GM23338 (cell line): Measurements from ENCODE around the gene ITPR3. TPM values are rescaled to one million over a fixed set of nuclear protein-coding genes. Genes with fewer than 3 reads are reported as not detected.

ENCODE experiments used
- ATAC-seq: fragments of 200-7000 bp; cut with Tn5 transposase; 3 replicates; pipeline ENCODE4 v1.9.1; 2020
- DNase-seq: peaks from one replicate; pipeline ENCODE4 v3.0.0-alpha.2; 2015; ENCODE audit warnings: low spot score
- H2AFZ ChIP-seq: fragments of 200-600 bp; sonication (generic); 2 replicates; pipeline ENCODE4 v1.8.0; 2016; ENCODE audit warnings: antibody characterized with exemption, mild to moderate bottlenecking, moderate library complexity
- H3F3A ChIP-seq: fragments of 200-600 bp; sonication (generic); replicated peaks from 2 replicates; pipeline ENCODE4 v1.8.0; 2017; ENCODE audit warnings: antibody characterized with exemption, mixed run types, low read depth
- H3K27ac ChIP-seq: fragments of 200-600 bp; sonication (generic); 2 replicates; pipeline ENCODE4 v1.6.1; 2016; ENCODE audit warnings: low read depth
- H3K27me3 ChIP-seq: fragments of 200-600 bp; sonication (generic); 2 replicates; pipeline ENCODE4 v1.8.0; 2016; ENCODE audit warnings: mild to moderate bottlenecking, mixed run types, moderate library complexity; ENCODE audit not compliant: insufficient read depth
- H3K36me3 ChIP-seq: fragments of 200-600 bp; sonication (generic); 2 replicates; pipeline ENCODE4 v1.8.0; 2016; ENCODE audit warnings: mild to moderate bottlenecking; ENCODE audit not compliant: insufficient read depth
- H3K4me1 ChIP-seq: fragments of 200-600 bp; sonication (generic); 2 replicates; pipeline ENCODE4 v1.8.0; 2016; ENCODE audit warnings: mild to moderate bottlenecking, moderate library complexity; ENCODE audit not compliant: insufficient read depth
- H3K4me2 ChIP-seq: fragments of 200-600 bp; sonication (generic); 2 replicates; pipeline ENCODE4 v1.7.1; 2017; ENCODE audit warnings: mixed run types
- H3K4me3 ChIP-seq: fragments of 200-600 bp; sonication (generic); 2 replicates; pipeline ENCODE4 v1.6.1; 2016; ENCODE audit warnings: mixed run types
- H3K79me2 ChIP-seq: fragments of 200-600 bp; sonication (generic); replicated peaks from 2 replicates; pipeline ENCODE4 v1.8.0; 2017; ENCODE audit warnings: mild to moderate bottlenecking; ENCODE audit not compliant: insufficient read depth
- H3K9me2 ChIP-seq: fragments of 200-600 bp; sonication (generic); 2 replicates; pipeline ENCODE4 v1.8.0; 2017; ENCODE audit not compliant: insufficient read depth
- H4K20me1 ChIP-seq: fragments of 200-600 bp; sonication (generic); replicated peaks from 2 replicates; pipeline ENCODE4 v1.8.0; 2017; ENCODE audit warnings: mild to moderate bottlenecking; ENCODE audit not compliant: insufficient read depth
- H3K27ac Mint-ChIP-seq: 2 replicates; pipeline ENCODE4 v1.8.0; 2020; ENCODE audit warnings: inconsistent platforms, mild to moderate bottlenecking, moderate library complexity, mixed read lengths
- H3K27me3 Mint-ChIP-seq: 3 replicates; pipeline ENCODE4 v1.8.0; 2022; ENCODE audit warnings: low read depth, mild to moderate bottlenecking, moderate library complexity, mixed read lengths, inconsistent platforms; ENCODE audit not compliant: insufficient read depth, poor library complexity
- H3K36me3 Mint-ChIP-seq: 3 replicates; pipeline ENCODE4 v1.8.0; 2021; ENCODE audit warnings: low read depth, mild to moderate bottlenecking, inconsistent platforms, moderate library complexity, mixed read lengths
- H3K4me1 Mint-ChIP-seq: 3 replicates; pipeline ENCODE4 v1.8.0; 2020; ENCODE audit warnings: mild to moderate bottlenecking, inconsistent platforms, mixed read lengths
- H3K4me3 Mint-ChIP-seq: 3 replicates; pipeline ENCODE4 v1.8.0; 2021; ENCODE audit warnings: moderate library complexity, mild to moderate bottlenecking, inconsistent platforms, mixed read lengths
- H3K9me3 Mint-ChIP-seq: 3 replicates; pipeline ENCODE4 v1.8.0; 2020; ENCODE audit warnings: moderate library complexity, mild to moderate bottlenecking, inconsistent platforms, mixed read lengths
- CREB1 ChIP-seq: fragments of 250-450 bp; sonication (Bioruptor Pico); IDR thresholded peaks from 2 replicates; pipeline ENCODE4 v1.5.0; 2020; ENCODE audit warnings: low read depth, mild to moderate bottlenecking, moderate library complexity
- EZH2phosphoT487 ChIP-seq: fragments of 200-600 bp; sonication (generic); IDR thresholded peaks from one replicate; pipeline ENCODE4 v1.8.1; 2018; ENCODE audit warnings: antibody characterized with exemption; ENCODE audit not compliant: unreplicated experiment
- ZNF114 ChIP-seq: fragments of 250-450 bp; sonication (Bioruptor Pico); IDR thresholded peaks from 2 replicates; pipeline ENCODE4 v1.5.0; 2020; ENCODE audit warnings: mild to moderate bottlenecking, moderate library complexity
- ZNF331 ChIP-seq: fragments of 250-450 bp; sonication (Bioruptor Pico); IDR thresholded peaks from 2 replicates; pipeline ENCODE4 v1.5.0; 2020; ENCODE audit warnings: low read depth, mild to moderate bottlenecking, moderate library complexity
- polyA plus RNA-seq: library from polyadenylated mRNA; unstranded; fragments of >200 nt; fragmentation: Nextera tagmentation; extraction: Ambion mirVana; gene quantifications from 2 replicates; pipeline ENCODE4 v1.2.1, GENCODE V29; 2016
- total RNA-seq: library from RNA; depleted of rRNA; stranded (reverse); fragments of >200 nt; shearing (Covaris generic); gene quantifications from 2 replicates; pipeline ENCODE4 v1.2.3, GENCODE V29; 2014
- TF ChIP-seq, protein P1 (sequence below): IDR thresholded peaks from one replicate; pipeline ENCODE4 v1.6.1; 2018; ENCODE audit warnings: antibody characterized with exemption; ENCODE audit not compliant: unreplicated experiment
- TF ChIP-seq, protein P2 (sequence below), 2 experiments: fragments of 200-600 bp in 1 of 2; sonication (generic) in 1 of 2; conservative IDR thresholded peaks; 2 replicates each; pipeline versions ENCODE4 v1.5.1 to v1.6.1; 2016 to 2017; ENCODE audit warnings: antibody characterized with exemption in 2 of 2, low read depth in 2 of 2, mild to moderate bottlenecking in 2 of 2, moderate library complexity in 1 of 2
- TF ChIP-seq, protein P3 (sequence below): fragments of 250-450 bp; sonication (Bioruptor Pico); IDR thresholded peaks from 2 replicates; pipeline ENCODE4 v1.5.0; 2020; ENCODE audit warnings: mild to moderate bottlenecking, moderate library complexity

Gene ITPR3
- total and polyA plus RNA-seq, 2 experiments from 2014 or later: 7.3 to 31.9 TPM

DNA sequence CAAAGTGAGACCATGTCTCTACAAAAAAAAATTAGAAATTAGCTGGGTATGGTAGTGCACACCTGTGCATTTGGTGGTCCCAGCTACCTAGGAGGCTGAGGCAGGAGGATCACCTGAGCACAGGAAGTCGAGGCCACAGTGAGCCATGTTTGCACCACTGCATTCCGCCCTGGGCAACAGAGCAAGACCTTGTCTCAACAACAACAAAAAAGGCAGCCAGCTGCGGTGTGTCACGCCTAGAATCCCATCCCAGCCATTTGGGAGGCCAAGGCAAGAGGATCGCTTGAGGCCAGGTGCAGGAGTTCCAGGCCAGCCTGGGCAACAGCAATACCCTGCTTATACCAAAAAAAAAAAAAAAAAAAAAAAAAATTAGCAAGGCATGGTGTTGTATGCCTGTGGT lies 39.9 kb upstream of the ITPR3 start:
- H3K4me1 ChIP-seq: peaks cover 5% of the 10 kb centered on the region; the same call in 1 of the 2 replicates
- H3K9me2 ChIP-seq: no peaks in the 10 kb centered on the region
- Mint-ChIP-seq H3K27me3 (peaks cover 5% of the 10 kb centered on the region), H3K9me3 (no peaks in the 10 kb centered on the region; the same call in 2 of the 3 replicates), H3K27ac (no peak overlapping the region), H3K4me3 (no peak overlapping the region), H3K4me1 (peaks cover 13% of the 10 kb centered on the region), H3K36me3 (peaks cover 11% of the 10 kb centered on the region; the same call in 2 of the 3 replicates)
- no peak for ATAC-seq
- no peaks in the 10 kb centered on the region for H3F3A ChIP-seq
- no peak overlapping the region for H3K4me2 ChIP-seq
- no peak for DNase-seq
- H3K79me2 ChIP-seq: peaks cover 16% of the 10 kb centered on the region
- H4K20me1 ChIP-seq: no peaks in the 10 kb centered on the region
- no peak for TF ChIP-seq ZNF331 (CRISPR knock-in tag)
- TF ChIP-seq, protein P1, sequence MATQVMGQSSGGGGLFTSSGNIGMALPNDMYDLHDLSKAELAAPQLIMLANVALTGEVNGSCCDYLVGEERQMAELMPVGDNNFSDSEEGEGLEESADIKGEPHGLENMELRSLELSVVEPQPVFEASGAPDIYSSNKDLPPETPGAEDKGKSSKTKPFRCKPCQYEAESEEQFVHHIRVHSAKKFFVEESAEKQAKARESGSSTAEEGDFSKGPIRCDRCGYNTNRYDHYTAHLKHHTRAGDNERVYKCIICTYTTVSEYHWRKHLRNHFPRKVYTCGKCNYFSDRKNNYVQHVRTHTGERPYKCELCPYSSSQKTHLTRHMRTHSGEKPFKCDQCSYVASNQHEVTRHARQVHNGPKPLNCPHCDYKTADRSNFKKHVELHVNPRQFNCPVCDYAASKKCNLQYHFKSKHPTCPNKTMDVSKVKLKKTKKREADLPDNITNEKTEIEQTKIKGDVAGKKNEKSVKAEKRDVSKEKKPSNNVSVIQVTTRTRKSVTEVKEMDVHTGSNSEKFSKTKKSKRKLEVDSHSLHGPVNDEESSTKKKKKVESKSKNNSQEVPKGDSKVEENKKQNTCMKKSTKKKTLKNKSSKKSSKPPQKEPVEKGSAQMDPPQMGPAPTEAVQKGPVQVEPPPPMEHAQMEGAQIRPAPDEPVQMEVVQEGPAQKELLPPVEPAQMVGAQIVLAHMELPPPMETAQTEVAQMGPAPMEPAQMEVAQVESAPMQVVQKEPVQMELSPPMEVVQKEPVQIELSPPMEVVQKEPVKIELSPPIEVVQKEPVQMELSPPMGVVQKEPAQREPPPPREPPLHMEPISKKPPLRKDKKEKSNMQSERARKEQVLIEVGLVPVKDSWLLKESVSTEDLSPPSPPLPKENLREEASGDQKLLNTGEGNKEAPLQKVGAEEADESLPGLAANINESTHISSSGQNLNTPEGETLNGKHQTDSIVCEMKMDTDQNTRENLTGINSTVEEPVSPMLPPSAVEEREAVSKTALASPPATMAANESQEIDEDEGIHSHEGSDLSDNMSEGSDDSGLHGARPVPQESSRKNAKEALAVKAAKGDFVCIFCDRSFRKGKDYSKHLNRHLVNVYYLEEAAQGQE: no peak
- no peak for TF ChIP-seq CREB1 (CRISPR knock-in tag)
- no peak for TF ChIP-seq EZH2phosphoT487
- TF ChIP-seq, protein P2, sequence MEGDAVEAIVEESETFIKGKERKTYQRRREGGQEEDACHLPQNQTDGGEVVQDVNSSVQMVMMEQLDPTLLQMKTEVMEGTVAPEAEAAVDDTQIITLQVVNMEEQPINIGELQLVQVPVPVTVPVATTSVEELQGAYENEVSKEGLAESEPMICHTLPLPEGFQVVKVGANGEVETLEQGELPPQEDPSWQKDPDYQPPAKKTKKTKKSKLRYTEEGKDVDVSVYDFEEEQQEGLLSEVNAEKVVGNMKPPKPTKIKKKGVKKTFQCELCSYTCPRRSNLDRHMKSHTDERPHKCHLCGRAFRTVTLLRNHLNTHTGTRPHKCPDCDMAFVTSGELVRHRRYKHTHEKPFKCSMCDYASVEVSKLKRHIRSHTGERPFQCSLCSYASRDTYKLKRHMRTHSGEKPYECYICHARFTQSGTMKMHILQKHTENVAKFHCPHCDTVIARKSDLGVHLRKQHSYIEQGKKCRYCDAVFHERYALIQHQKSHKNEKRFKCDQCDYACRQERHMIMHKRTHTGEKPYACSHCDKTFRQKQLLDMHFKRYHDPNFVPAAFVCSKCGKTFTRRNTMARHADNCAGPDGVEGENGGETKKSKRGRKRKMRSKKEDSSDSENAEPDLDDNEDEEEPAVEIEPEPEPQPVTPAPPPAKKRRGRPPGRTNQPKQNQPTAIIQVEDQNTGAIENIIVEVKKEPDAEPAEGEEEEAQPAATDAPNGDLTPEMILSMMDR (conservative IDR thresholded peaks at IDR 0.05; ENCODE audit: low read depth in 2 of 2): no peak
- no peaks in the 10 kb centered on the region for H3K27me3 ChIP-seq
- H2AFZ ChIP-seq: no peak overlapping the region
- H3K27ac ChIP-seq: no peak overlapping the region
- H3K4me3 ChIP-seq: no peak overlapping the region
- H3K36me3 ChIP-seq: no peaks in the 10 kb centered on the region

DNA sequence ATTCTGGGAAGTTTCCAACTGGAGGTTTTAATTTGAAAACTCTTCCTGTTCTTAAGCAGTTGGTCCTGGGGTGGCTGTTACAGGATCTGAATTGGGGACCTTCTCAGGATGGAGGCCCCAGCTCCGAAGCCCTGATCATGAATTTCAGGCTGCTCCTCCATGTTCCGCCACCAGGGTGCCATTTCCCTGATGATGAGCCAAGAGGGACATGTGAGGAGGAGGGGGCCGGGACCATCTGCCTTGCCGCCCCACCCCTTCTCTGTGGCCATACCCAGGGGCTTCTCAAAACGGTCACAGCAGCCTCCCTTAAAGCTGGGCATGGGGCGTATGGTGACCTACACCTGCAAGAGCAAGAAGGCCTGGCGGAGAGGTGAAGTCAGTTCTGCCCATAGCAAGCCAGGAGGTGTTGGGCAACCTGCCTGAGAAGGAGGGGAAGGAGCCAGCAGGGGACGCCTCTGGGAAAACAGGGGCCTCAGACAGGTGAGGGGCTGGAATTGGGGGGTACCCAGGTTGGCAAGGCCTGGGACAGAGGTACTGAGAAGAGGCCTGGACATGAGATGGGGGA lies 37.4 kb upstream of the ITPR3 start:
- ATAC-seq (peak; percentile 20), DNase-seq (peak; percentile 80)
- H3K27me3 ChIP-seq: no peaks in the 10 kb centered on the region
- H3K4me1 ChIP-seq: peaks cover 5% of the 10 kb centered on the region; the same call in 1 of the 2 replicates
- H3K79me2 ChIP-seq: peaks cover 11% of the 10 kb centered on the region
- peaks cover 10% of the 10 kb centered on the region; the same call in 2 of the 3 replicates for H3K4me1 Mint-ChIP-seq
- no peak overlapping the region for H3K4me2 ChIP-seq
- H3K9me2 ChIP-seq: no peaks in the 10 kb centered on the region
- no peak overlapping the region for H3K4me3 ChIP-seq
- H3K27me3 Mint-ChIP-seq: peaks cover 5% of the 10 kb centered on the region
- no peaks in the 10 kb centered on the region for H3K36me3 Mint-ChIP-seq
- no peaks in the 10 kb centered on the region for H3F3A ChIP-seq
- H3K4me3 Mint-ChIP-seq: no peak overlapping the region
- H3K27ac ChIP-seq: no peak overlapping the region
- peak overlapping the region; percentile 95 for H2AFZ ChIP-seq
- TF ChIP-seq, protein P2 (conservative IDR thresholded peaks at IDR 0.05; ENCODE audit: low read depth in 2 of 2): peak; percentile 51 to 70
- TF ChIP-seq, protein P3, sequence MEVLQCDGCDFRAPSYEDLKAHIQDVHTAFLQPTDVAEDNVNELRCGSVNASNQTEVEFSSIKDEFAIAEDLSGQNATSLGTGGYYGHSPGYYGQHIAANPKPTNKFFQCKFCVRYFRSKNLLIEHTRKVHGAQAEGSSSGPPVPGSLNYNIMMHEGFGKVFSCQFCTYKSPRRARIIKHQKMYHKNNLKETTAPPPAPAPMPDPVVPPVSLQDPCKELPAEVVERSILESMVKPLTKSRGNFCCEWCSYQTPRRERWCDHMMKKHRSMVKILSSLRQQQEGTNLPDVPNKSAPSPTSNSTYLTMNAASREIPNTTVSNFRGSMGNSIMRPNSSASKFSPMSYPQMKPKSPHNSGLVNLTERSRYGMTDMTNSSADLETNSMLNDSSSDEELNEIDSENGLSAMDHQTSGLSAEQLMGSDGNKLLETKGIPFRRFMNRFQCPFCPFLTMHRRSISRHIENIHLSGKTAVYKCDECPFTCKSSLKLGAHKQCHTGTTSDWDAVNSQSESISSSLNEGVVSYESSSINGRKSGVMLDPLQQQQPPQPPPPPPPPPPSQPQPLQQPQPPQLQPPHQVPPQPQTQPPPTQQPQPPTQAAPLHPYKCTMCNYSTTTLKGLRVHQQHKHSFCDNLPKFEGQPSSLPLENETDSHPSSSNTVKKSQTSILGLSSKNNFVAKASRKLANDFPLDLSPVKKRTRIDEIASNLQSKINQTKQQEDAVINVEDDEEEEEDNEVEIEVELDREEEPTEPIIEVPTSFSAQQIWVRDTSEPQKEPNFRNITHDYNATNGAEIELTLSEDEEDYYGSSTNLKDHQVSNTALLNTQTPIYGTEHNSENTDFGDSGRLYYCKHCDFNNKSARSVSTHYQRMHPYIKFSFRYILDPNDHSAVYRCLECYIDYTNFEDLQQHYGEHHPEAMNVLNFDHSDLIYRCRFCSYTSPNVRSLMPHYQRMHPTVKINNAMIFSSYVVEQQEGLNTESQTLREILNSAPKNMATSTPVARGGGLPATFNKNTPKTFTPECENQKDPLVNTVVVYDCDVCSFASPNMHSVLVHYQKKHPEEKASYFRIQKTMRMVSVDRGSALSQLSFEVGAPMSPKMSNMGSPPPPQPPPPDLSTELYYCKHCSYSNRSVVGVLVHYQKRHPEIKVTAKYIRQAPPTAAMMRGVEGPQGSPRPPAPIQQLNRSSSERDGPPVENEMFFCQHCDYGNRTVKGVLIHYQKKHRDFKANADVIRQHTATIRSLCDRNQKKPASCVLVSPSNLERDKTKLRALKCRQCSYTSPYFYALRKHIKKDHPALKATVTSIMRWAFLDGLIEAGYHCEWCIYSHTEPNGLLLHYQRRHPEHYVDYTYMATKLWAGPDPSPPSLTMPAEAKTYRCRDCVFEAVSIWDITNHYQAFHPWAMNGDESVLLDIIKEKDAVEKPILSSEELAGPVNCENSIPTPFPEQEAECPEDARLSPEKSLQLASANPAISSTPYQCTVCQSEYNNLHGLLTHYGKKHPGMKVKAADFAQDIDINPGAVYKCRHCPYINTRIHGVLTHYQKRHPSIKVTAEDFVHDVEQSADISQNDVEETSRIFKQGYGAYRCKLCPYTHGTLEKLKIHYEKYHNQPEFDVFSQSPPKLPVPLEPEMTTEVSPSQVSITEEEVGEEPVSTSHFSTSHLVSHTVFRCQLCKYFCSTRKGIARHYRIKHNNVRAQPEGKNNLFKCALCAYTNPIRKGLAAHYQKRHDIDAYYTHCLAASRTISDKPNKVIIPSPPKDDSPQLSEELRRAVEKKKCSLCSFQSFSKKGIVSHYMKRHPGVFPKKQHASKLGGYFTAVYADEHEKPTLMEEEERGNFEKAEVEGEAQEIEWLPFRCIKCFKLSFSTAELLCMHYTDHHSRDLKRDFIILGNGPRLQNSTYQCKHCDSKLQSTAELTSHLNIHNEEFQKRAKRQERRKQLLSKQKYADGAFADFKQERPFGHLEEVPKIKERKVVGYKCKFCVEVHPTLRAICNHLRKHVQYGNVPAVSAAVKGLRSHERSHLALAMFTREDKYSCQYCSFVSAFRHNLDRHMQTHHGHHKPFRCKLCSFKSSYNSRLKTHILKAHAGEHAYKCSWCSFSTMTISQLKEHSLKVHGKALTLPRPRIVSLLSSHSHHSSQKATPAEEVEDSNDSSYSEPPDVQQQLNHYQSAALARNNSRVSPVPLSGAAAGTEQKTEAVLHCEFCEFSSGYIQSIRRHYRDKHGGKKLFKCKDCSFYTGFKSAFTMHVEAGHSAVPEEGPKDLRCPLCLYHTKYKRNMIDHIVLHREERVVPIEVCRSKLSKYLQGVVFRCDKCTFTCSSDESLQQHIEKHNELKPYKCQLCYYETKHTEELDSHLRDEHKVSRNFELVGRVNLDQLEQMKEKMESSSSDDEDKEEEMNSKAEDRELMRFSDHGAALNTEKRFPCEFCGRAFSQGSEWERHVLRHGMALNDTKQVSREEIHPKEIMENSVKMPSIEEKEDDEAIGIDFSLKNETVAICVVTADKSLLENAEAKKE (CRISPR knock-in tag): no peak
- no peak for TF ChIP-seq ZNF114 (CRISPR knock-in tag)
- H4K20me1 ChIP-seq: no peaks in the 10 kb centered on the region
- no peaks in the 10 kb centered on the region for H3K9me3 Mint-ChIP-seq
- H3K36me3 ChIP-seq: no peaks in the 10 kb centered on the region
- no peak overlapping the region for H3K27ac Mint-ChIP-seq
